ENCODE data around the gene SLC46A3.
"Not testable (repeated sequence)": the region's sequence is repeated elsewhere in the genome, so short reads cannot be mapped to it uniquely, and the experiment has no call there.

The SLC46A3 gene

DNA sequence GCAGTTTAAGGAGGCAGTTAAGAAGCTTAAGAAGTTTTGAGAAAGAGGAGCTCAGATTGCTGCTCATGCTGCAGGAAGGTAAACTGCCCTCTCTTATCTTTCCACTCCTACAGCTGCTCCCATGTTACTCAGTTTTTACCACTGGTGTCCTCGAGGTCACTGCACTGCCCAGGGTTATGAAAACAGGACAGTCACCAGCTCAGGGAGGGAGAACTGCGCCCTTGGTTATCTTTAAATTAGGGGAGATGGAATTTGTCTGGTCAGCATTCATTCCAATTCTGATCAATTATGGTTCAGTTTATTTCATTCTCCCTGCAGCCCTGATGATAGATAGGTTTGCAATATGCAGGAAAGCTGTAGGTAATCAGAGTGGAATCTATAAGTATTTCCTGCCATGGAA lies 10.8 kb upstream of the SLC46A3 start:
- DNase-seq, result no peak

DNA sequence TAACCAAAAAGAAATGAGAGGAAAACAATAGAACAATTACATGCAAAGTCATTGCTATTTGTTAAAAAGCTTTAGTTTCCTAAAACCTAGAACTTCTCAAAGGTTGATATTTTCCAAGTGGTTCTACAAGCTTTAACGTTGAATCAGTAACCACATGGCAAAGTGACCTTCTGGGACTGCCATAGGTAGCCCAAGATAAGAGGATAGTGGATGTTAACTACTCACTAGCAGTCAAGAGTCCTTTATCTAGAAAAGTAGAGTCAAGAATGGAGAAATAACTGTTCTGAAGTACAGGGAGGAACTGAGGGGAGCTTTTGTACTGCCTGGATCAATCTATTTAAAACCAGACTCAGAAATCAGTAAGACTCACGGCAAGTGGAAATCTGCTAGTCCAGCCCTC lies 9.9 kb upstream of the SLC46A3 start:
- DNase-seq, result no peak

DNA sequence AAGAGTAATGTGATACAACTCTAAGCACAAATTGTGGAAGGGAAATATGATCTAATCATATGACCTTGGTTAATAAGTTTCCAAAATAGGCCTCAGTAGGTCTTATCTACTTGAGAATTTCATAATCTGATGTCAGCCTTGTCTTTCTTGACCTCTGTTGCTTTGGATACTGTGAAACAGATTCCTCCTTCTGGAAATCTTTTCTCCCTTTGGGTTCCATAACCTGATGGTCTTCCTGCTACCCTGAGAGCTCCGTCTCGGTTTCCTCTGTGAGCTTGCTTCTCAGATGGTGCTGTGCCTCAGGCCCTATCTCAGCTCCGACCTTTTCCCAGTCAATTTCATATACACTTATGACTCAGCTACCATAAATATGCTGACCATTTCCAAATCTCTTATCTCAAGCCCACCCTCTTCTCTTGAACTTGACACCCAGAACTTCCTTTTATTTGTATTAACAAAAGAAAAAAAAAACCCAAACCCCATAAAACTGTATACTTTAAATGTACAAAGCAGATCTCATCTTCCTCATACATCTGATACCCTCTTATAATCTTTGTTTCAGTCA lies 6.4 kb upstream of the SLC46A3 start:
- no peak for DNase-seq

DNA sequence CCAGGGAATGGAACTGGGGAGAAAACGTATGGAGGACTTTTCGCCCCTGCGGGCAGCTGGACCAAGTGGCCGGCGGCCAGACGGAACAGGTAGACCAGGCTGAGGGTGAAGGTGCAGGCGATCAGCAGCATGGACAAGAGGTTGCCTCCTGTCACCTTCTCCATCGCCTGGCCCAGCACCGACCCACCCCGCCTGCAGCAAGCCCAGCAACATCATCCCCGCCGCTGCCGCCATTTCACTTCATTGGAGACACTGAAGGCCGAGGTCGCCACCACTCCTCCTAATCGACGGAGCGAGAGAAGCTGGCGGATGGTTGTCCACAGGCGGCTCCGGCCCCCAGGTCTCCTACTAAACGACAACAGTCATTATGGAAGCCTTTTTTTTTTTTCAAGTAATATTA lies 5.0 kb upstream of the SLC46A3 start:
- no peak for DNase-seq

DNA sequence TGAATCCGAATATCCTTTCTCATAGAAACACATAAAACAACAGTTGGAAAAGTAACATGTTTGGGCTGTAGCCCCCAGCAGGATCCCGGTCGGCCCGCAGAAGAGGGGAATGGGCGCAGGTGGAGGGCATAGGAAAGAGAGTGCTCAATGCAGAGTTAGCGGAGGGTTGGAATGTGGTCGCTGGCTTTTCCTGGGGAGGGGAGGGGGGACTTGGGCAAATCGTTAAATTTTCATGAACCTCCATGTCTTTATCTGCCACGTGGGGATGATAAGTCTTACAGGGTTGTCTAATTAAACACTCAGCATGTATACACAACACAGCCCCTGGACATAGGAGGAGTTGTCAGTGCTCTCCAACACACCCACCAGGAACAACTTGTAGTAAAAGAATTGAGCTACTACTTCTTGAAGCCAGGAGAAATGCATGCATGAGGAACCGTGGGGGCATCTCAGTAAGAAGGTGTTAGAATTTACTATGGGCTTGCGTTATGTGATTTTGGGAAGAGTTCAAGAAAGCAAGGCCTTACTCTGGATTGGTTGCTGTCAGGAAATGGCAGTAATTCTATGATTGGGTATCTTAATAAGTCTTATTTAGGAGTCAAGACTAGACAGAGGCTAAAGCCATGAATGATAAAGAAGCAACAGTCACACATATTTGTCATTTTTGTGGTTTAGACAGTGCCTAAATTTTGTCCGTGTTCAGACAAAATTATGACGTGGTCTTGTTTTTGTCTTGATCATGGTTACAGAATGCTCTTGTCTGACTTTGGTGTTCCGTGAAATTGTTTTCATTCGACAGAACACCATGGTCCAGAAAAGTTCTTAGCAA lies 671 bp upstream of the SLC46A3 start:
- DNase-seq, result no peak

DNA sequence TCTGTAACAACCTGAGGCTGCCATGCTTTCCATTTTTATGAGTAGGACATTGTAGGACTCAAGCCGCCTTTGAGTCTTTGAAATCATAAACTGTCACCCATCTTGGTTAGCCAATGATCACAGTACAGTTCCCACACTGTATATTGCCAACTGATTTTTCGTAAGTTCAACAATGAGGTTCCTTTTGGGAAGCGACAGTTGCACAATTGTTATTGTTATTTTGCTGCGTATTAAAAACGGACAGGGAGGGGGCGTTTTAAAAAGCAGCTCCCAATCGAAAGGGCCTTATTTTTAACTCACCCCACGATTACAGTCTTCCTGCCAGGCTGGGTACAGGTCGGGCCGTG lies 601 bp downstream of the SLC46A3 start:
- DNase-seq, result peak; percentile 64 to 73

DNA sequence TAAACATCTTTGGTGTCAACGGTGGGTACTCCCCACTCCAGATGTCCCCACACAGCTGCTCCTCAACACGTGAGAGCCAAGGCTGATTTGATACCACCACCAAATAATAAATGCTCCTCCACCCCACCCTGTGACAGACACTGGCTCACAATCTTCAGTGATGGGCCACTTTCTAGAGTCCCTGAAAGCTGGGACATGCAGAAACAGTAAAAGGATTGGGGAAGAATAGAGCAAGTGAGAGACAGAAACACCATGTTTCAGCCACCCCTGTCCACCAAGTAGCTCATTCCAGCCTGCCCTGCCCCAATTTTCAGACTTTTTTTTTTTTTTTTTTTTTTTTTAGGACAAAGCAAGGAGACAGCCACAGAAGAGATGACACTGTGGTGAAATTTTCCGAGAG lies 1.6 kb downstream of the SLC46A3 start:
- DNase-seq, result no peak

DNA sequence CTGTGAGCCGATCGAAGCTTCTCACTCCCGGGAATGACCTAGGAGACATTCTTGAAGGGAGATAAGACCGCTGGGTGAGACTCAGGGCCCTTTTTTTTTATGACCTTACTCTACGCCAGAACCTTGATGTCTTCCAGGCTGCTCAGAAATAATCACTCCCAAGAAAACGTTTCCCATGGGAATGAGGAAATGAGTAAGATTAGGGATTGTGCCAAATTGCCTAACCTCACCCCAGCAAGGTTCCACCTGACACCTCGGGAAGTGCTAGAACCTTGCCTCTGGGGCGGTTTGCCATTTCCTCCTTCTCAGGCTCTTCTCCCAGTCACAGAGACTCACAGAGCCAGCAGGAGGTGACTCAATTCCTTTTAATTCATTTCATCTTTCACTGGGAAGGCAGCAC lies 2.3 kb downstream of the SLC46A3 start:
- DNase-seq, result no peak

DNA sequence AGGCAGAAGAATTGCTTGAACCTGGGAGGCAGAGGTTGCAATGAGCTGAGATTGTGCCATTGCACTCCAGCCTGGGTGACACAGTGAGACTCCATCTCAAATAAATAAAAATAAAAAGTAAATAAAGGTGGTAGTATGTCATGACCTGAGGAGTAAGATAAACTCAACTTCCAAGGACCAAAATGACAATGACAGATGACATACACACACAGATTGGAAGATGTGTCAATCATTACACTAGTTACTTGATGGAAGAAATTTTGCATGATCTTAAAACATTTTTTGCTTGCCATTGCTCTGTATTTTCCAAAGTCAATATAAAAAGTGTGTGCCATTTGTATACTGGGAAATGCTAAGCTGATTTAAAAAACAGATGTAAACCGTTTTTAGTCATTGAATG lies 4.1 kb downstream of the SLC46A3 start:
- no peak for DNase-seq

DNA sequence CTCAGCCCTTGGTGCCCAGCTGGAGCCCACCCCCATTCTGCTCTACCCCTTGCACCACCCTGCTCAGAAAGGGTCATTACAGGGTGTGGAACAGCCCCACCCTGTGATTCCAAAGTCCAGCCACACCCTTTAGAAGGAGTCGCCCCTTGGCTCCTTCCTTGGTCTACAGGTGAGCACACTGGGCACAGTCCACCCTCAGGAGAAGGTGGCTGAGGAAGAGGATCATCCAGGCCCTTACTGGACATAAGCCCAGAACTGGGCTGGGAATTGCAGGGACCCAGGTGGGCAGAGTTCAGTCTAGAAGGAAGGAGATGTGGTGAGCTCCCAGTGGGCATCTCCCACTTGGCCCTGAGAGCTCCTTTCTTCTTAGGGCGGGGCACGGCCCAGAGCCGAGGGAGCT lies 8.6 kb downstream of the SLC46A3 start:
- DNase-seq, result no peak

DNA sequence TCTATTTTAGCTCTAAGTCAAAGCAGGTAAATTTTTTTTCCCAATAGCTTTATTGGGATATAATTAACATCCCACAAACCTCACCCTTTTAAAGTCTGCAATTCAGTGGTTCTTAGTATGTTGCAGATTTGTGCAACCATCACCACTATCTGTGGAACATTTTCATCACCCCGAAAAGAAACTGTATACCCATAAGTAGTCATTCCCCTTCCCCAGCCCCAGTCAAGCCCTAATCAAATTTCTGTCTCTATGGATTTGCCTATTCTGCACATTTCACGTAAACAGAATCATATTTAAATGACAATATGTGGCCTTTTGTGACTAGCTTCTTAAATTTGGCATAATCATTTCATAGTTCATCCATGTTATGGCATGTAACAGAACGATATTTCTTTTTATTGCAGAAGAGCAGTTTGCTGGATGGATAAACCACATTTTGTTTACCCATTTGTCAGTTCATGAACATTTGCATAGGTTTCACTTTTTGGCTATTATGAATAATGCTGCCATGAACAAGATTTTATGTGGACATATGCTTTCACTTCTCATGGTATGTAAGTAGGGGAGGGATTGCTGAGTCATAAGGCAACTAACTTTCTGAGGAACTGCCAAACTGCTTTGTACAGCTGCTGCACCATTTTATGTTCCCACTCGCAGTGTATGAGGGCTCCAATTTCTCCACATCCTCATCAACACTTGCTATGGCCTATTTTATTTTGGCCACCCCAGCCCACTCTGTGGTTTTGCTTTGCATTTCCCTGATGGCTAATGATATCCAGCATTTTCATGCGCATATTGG lies 10.9 kb downstream of the SLC46A3 start:
- peak; percentile 87 to 89 for DNase-seq

DNA sequence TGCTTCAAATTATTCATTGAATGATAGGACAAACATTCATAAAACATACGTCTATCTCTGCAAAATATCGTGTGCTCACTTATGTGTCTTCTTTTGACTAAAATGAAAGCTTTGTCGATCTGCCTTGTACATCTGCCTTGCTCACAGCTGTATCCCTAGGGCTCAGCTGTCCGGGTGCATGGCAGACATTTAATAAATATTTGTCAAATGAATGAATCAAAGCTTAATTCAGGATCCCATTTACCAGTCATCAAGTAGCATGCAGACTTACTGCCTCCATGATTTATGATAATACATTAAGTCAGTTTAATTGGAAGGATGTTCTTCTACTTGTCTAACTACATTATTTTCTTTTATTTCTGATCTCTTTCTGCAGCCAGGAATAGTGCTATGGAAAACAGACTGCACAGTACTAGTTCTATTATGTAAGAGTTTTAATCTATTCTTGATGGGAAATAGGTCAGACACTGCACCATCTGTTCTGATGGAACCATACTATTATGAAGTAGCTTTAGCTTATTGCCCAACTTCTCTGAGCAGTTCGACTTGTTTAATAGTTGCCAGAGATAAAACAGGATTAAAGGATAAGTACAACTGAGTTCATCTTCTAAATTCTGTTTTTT lies 13.2 kb downstream of the SLC46A3 start:
- DNase-seq, result peak in 1 of 2 donors; percentile 11

DNA sequence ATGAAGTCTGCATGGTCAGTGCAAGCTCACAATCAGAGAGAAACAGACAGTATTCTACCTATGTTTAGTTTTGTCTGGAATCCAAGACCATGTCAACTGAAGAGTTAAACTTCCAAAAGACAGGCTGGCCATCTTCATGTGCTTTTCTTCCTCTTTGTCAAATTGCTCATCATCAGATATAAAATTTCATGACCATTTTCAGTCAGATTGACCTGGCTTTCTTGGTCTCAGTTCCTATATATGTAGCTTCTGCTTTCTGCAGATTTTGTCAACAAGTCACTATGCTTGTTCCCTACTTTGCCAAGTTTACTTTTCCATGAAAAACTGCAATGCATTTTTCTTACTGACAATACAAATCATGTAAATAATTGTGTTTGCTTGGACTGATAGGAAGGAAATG lies 13.9 kb downstream of the SLC46A3 start:
- DNase-seq, result peak; percentile 35 to 37

DNA sequence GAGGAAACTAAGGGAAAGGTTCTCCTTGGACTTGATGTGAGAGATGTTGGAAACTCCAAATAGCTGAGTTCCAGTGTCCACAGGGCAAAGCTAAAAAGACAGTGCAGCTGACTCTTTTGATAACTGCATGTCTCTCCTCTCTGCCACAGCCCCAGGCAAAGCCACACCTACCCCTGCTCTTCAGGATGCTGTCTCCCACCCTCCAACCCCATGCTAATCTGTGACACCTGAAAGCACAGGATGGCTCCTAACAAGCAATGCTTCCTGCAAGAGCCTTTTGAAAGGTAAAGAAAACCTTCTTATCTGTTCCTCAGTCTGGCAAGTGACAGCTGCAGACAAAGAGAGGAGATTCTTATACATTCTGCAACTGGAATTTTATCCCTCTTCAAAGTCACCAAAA lies 14.5 kb downstream of the SLC46A3 start:
- DNase-seq, result no peak

DNA sequence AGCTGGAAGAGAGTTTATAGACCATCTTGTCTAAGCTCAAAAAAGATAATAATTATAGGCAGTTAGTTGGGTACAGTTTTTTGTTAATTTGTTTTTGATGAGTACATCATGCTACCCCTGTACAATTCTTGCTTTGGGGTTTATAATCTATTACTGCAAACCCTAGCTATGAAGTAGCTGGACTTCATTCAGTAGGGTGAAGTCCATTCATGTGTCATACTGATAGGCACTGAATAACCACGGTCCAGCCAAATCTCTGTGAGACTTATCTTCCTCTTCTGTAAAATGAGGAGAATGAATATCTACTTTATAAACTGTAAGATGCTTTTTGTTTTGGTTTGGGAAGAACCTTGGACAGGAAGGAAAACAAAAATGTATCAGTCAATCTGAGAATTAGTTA lies 19.5 kb downstream of the SLC46A3 start:
- no peak for DNase-seq

DNA sequence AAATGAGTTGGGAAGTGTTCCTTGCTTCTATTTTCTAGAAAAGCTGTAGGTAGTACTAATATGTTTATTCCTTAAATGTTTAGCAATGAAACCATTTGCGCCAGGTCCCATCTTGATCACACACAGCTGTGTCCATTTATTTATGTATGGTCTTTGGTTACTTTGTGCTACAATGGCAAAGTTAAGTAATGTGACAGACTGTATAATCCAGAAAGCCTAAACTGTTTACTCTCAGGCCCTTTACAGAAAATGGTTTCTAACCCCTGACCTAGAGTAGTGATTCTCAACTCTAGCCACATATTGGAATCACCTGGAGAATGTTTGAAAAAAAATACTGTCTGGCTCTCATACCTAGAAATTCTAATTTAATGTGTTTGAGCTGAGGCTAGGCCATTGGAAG lies 21.3 kb downstream of the SLC46A3 start:
- no peak for DNase-seq

DNA sequence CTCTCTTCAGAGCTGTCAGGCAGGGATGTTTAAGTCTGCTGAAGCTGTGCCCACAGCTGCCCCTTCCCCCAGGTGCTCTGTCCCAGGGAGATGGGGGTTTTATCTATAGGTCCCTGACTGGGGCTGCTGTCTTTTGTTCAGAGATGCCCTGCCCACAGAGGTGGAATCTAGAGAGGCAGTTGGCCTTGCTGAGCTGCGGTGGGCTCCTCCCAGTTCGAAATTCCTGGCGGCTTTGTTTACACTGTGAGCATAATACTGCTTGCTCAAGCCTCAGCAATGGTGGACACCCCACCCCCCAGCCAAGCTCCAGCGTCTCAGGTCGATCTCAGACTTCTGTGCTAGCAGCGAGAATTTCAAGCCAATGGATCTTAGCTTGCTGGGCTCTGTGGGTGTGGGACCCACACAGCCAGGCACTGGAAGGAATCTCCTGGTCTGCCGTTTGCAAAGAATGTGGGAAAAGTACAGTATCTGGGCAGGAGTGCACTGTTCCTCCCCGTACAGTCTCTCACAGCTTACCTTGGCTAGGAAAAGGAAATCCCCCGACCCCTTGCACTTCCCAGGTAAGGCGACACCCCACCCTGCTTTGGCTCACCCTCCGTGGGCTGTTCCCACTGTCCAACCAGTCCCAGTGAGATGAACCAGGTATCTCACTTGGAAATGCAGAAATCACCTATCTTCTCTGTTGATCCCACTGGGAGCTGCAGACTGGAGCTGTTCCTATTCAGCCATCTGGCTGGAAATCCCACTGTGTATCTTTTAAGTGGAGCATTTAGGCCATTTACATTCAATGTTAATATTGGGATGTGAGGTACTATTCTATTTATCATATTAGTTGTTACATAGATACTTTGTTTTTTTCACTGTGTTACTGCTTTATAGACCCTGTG lies 24.9 kb downstream of the SLC46A3 start:
- DNase-seq, result not testable (repeated sequence)

DNA sequence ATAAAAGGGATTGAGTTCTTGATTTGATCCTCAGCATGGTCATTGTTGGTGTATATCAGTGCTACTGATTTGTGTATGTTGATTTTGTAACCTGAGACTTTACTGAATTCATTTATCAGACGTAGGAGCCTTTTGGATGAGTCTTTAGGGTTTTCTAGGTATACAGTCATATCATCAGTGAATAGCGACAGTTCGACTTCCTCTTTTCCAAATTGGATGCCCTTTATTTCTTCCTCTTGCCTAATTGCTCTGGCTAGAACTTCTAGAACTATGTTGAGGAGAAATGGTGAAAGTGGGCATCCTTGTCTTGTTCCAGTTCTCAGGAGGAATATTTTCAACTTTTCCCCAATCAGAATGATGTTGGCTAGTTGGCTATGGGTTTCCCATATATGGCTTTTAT lies 32.9 kb downstream of the SLC46A3 start:
- peak in 1 of 2 donors; percentile 16 for DNase-seq

DNA sequence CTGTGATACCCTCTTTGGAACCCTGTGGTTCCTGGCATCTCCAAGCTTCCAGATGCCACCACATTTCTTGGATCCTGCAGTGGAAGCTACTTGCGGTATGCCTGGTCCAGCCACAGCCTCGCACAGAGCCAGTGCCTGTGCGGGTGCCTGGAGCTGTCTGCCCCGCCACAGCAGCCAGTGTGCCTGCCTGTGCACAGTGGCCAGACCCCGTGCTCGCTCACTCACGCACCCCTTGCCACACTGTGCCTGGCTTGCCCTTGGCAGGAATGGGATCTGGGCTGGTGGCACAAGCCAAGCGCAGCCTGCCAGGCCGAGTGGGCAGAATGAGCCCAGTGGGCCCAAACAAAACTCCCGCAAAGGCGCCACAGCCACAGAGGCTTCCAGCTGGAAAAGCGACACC lies 33.7 kb downstream of the SLC46A3 start:
- DNase-seq, result no peak

DNA sequence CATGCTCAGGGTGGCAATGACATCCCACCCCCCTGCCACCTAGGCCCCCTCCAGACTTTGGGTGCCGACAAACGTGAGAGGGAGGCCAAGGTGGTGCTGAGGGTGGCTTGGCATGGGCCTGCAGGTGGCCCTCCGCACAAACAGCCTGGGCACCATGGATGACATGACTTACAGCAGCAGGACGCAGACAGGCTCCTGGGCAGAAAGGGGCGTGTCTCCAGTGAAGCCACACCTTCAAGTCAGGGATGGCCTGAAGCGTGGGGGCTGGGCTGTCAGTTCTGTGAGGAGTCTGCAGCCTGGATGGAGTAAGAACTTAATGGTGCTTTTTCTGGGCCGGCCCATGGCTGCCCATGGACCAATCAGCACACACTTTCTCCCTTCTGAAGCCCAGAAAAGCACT lies 34.5 kb downstream of the SLC46A3 start:
- no peak for DNase-seq

DNA sequence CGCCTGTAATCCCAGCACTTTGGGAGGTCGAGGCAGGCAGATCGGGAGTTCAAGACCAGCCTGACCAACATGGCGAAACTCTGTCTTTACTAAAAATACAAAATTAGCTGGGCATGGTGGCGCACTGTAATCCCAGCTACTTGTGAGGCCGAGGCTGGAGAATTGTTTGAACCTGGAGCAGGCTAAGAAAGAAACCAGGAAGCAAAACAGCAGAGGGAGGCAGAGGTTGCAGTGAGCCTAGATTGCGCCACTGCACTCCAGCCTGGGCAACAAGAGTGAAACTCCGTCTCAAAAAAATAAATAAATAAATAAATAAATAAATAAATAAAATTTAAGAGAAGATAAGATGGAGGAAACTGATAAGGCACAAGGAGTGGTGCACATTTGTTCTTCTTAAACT lies 35.6 kb downstream of the SLC46A3 start:
- not testable (repeated sequence) for DNase-seq

DNA sequence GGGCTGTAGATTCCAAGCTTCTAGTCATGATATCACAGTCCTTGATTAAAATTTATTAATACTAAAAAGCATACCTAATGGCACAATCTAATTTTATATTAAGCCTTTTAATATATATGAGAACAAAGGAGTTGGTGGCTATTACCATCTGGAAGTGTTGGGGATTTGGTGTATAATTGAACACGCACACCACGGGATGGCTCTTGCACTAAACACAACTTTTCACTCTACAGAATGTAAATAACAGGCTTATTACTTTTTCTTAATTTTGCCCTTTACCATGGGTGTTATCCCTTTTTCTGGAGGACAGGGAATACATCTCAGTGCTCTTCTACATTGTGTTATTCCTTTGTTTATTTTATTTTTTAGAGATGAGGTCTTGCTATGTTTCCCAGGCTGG lies 38.2 kb downstream of the SLC46A3 start:
- DNase-seq, result no peak

DNA sequence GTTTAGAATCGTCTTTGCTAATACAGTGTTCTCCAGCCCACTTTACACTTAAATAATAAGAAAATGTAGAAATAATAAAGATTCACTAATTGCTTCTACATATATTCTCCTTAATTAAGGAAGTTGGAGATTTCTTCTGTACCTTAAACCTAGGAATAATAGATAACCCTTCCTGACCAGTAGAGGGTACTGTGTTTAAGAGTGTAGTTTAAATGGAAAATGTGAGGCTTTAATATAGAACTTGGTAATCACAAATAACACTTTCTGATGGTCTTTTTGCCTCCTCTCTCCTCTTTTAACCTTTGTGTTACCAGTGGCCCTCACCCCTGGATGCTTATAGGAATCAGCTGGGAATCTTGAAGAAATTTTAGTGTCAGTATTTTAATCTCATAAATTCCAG lies 39.1 kb downstream of the SLC46A3 start:
- DNase-seq, result no peak

Data from inflammatory macrophage treated with lipopolysaccharide for 1 hour (primary cell).